DND-41 (cell line): ENCODE results near the gene POFUT2.

Experiments
- CTCF ChIP-seq: IDR thresholded peaks from 2 replicates; pipeline ENCODE4 v1.5.1; 2012; ENCODE audit warnings: borderline replicate concordance, low read length, moderate library complexity, mild to moderate bottlenecking; ENCODE audit not compliant: poor library complexity, severe bottlenecking; ENCODE audit errors: extremely low read depth
- EZH2 ChIP-seq: IDR thresholded peaks from 3 replicates; pipeline ENCODE4 v1.6.1; 2012; ENCODE audit warnings: borderline replicate concordance, low read depth, mild to moderate bottlenecking, moderate library complexity, low read length, inconsistent platforms; ENCODE audit not compliant: severe bottlenecking

GRCh38 chr21:45309987-45310381 lies 22.3 kb upstream of the POFUT2 start:
- no peak for TF ChIP-seq CTCF
- TF ChIP-seq EZH2: no peak
